GM12878 (cell line): Measurements from ENCODE around the gene PCSK5. TPM values are rescaled to one million over a fixed set of nuclear protein-coding genes. Genes with fewer than 3 reads are reported as not detected.

Experiments
- ATAC-seq: fragments of 200-7000 bp; cut with Tn5 transposase; 3 replicates; pipeline ENCODE4 v1.9.1; 2020; ENCODE audit warnings: mild to moderate bottlenecking, moderate library complexity
- BruUV-seq: library from RNA; stranded (reverse); fragments of 400-500 nt; replicated peaks from 2 replicates; lab custom pipeline; 2021; lab: Mats Ljungman, UMichigan
- CTCF ChIA-PET: fragments of 300-600 bp; sonication (Branson Sonifier 250); formaldehyde crosslinking; extraction: SDS; loops from one replicate; lab custom pipeline; 2021; ENCODE audit warnings: inconsistent platforms; lab: Yijun Ruan, JAX
- POLR2A ChIA-PET: fragments of 350-600 bp; formaldehyde crosslinking; extraction: SDS; loops from one replicate; lab custom pipeline; 2021; ENCODE audit warnings: inconsistent platforms; lab: Charles Lee
- RAD21 ChIA-PET: fragments of 300-600 bp; sonication (Branson Sonifier 250); formaldehyde crosslinking; loops from one replicate; lab custom pipeline; 2023; ENCODE audit warnings: antibody characterized with exemption; ENCODE audit not compliant: unreplicated experiment; lab: Charles Lee
- SMC1A ChIA-PET: fragments of 300-600 bp; sonication (Branson Sonifier 250); formaldehyde crosslinking; loops from one replicate; lab custom pipeline; 2023; ENCODE audit not compliant: unreplicated experiment, uncharacterized antibody; lab: Charles Lee
- DNase-seq: peaks from one replicate; pipeline ENCODE4 v3.0.0-alpha.2; 2011; ENCODE audit warnings: low read depth, low spot score
- FAIRE-seq: peaks from 3 replicates; lab custom pipeline; 2011; peaks lifted over from hg19 to GRCh38; lab: Jason Lieb, UNC
- H2AFZ ChIP-seq: 2 replicates; pipeline ENCODE4 v1.6.0; 2011; ENCODE audit warnings: low read depth, low read length, control low read depth; ENCODE audit not compliant: control insufficient read depth
- H3K27ac ChIP-seq: 2 replicates; pipeline ENCODE4 v1.5.1; 2011; ENCODE audit warnings: control low read depth; ENCODE audit not compliant: control insufficient read depth, insufficient read depth
- H3K27me3 ChIP-seq, 2 experiments: replicated peaks in 1 of 2; 2 replicates each; pipeline versions ENCODE4 v1.6.0 to v1.6.1; 2011; ENCODE audit warnings: low read length in 1 of 2; ENCODE audit not compliant: control insufficient read depth in 2 of 2, insufficient read depth in 2 of 2
- H3K36me3 ChIP-seq, 2 experiments: 2 replicates each; pipeline ENCODE4 v1.5.1; 2011; ENCODE audit warnings: low read length in 1 of 2; ENCODE audit not compliant: control insufficient read depth in 2 of 2, insufficient read depth in 2 of 2
- H3K4me1 ChIP-seq: 2 replicates; pipeline ENCODE4 v1.6.1; 2011; ENCODE audit warnings: mild to moderate bottlenecking, low read length, moderate library complexity, mixed read lengths; ENCODE audit not compliant: control insufficient read depth, insufficient read depth
- H3K4me2 ChIP-seq: 2 replicates; pipeline ENCODE4 v1.6.0; 2011; ENCODE audit warnings: control low read depth; ENCODE audit not compliant: control insufficient read depth, insufficient read depth
- H3K4me3 ChIP-seq: fragments of 200-600 bp; sonication (generic); 2 replicates; pipeline ENCODE4 v1.5.1; 2016
- H3K79me2 ChIP-seq: 2 replicates; pipeline ENCODE4 v1.6.0; 2011; ENCODE audit warnings: low read length; ENCODE audit not compliant: control insufficient read depth, insufficient read depth
- H3K9ac ChIP-seq: 2 replicates; pipeline ENCODE4 v1.8.0; 2011; ENCODE audit warnings: low read length, control low read depth, mixed read lengths; ENCODE audit not compliant: control insufficient read depth, insufficient read depth
- H3K9me3 ChIP-seq: replicated peaks from 3 replicates; pipeline ENCODE4 v1.5.1; 2011; ENCODE audit warnings: mild to moderate bottlenecking, low read length; ENCODE audit not compliant: control insufficient read depth, insufficient read depth
- H4K20me1 ChIP-seq: 2 replicates; pipeline ENCODE4 v1.6.0; 2011; ENCODE audit not compliant: control insufficient read depth, insufficient read depth
- CBX5 ChIP-seq: sonication (generic); IDR thresholded peaks from 2 replicates; pipeline ENCODE4 v1.6.1; 2016; ENCODE audit warnings: low read depth, moderate library complexity, mild to moderate bottlenecking, inconsistent platforms
- CEBPB ChIP-seq, 2 experiments: fragments of 150-350 bp in 1 of 2; IDR thresholded peaks; 2 replicates each; pipeline ENCODE4 v1.6.1; 2012 to 2014; ENCODE audit warnings: low read depth in 2 of 2, low read length in 2 of 2, borderline replicate concordance in 1 of 2, inconsistent platforms in 1 of 2
- CHD1 ChIP-seq: IDR thresholded peaks from 2 replicates; pipeline ENCODE4 v1.6.1; 2012; ENCODE audit warnings: low read depth, low read length, improper control_type of control experiment
- CHD4 ChIP-seq: fragments of 200-600 bp; sonication (generic); IDR thresholded peaks from 2 replicates; pipeline ENCODE4 v1.6.1; 2016; ENCODE audit warnings: mild to moderate bottlenecking
- GABPA ChIP-seq: IDR thresholded peaks from 2 replicates; pipeline ENCODE4 v1.6.1; 2014; ENCODE audit warnings: antibody characterized with exemption, low read depth, mild to moderate bottlenecking, inconsistent platforms
- IKZF2 ChIP-seq, 2 experiments: fragments of 450-650 bp; IDR thresholded peaks; 2 replicates each; pipeline ENCODE4 v1.6.1; 2017; ENCODE audit warnings: mild to moderate bottlenecking in 2 of 2, moderate library complexity in 2 of 2
- JUND ChIP-seq: IDR thresholded peaks from 2 replicates; pipeline ENCODE4 v1.6.1; 2012; ENCODE audit warnings: low read depth, mild to moderate bottlenecking, low read length, improper control_type of control experiment, moderate library complexity
- MEF2A ChIP-seq: IDR thresholded peaks from 2 replicates; pipeline ENCODE4 v1.6.1; 2011; ENCODE audit warnings: low read depth, mild to moderate bottlenecking, low read length, moderate library complexity; ENCODE audit not compliant: insufficient read depth
- NFYA ChIP-seq: IDR thresholded peaks from 2 replicates; pipeline ENCODE4 v1.6.1; 2011; ENCODE audit warnings: low read depth, mild to moderate bottlenecking, low read length, improper control_type of control experiment, borderline replicate concordance
- POLR2AphosphoS2 ChIP-seq: IDR thresholded peaks from 2 replicates; pipeline ENCODE4 v1.6.1; 2011; ENCODE audit warnings: low read depth, mild to moderate bottlenecking, low read length, improper control_type of control experiment, moderate library complexity
- RAD51 ChIP-seq: fragments of 450-650 bp; IDR thresholded peaks from 2 replicates; pipeline ENCODE4 v1.6.1; 2016; ENCODE audit warnings: moderate library complexity, mild to moderate bottlenecking, inconsistent platforms
- SP1 ChIP-seq: IDR thresholded peaks from one replicate; pipeline ENCODE4 v1.6.1; 2011; ENCODE audit warnings: low read depth, low read length
- STAT1 ChIP-seq: fragments of 450-650 bp; conservative IDR thresholded peaks from 2 replicates; pipeline ENCODE4 v1.6.1; 2014; ENCODE audit warnings: antibody characterized with exemption, mild to moderate bottlenecking
- STAT3 ChIP-seq: IDR thresholded peaks from 2 replicates; pipeline ENCODE4 v1.6.1; 2011; ENCODE audit warnings: low read depth, low read length, improper control_type of control experiment
- ZBED1 ChIP-seq: IDR thresholded peaks from 2 replicates; pipeline ENCODE4 v1.6.1; 2016; ENCODE audit warnings: borderline replicate concordance
- ZNF384 ChIP-seq: IDR thresholded peaks from 2 replicates; pipeline ENCODE4 v1.6.1; 2012; ENCODE audit warnings: low read depth, mild to moderate bottlenecking, low read length, improper control_type of control experiment, borderline replicate concordance
- WGBS: methylation state at CpG from one replicate; pipeline ENCODE4 v1.1.6; 2016; ENCODE audit warnings: low lambda C conversion rate; ENCODE audit not compliant: insufficient replicate concordance, insufficient coverage; ENCODE audit errors: missing lambda C conversion rate; 5-methylcytosine and 5-hydroxymethylcytosine counted together
- in situ Hi-C: fragments of 300-500 bp; cut with MboI; formaldehyde crosslinking; loops from 9 replicates; pipeline ENCODE4 v1.14.3; 2018; ENCODE audit warnings: mixed read lengths
- intact Hi-C: fragments of 100-400 bp; cut with micrococcal nuclease; formaldehyde crosslinking; loops from one replicate; pipeline ENCODE4 v1.14.2; 2022; ENCODE audit not compliant: unreplicated experiment
- polyA plus RNA-seq, 11 experiments: library from polyadenylated mRNA; depleted of rRNA in 4 of 11; unstranded in 6 of 11; stranded (reverse) in 5 of 11; fragments of >200 nt; fragmentation: Nextera tagmentation in 4 of 11; fragmentation: Illumina TruSeq in 1 of 11; extraction: Ambion mirVana in 4 of 11; extraction: Trizol in 1 of 11; gene quantifications; 1 replicate in 1 of 11; 2 replicates in 10 of 11; pipeline versions ENCODE4 v1.2.1 to v1.2.3, GENCODE V29; 2011 to 2016; ENCODE audit warnings: inconsistent platforms in 2 of 11, missing spikeins in 2 of 11, low read depth in 1 of 11
- total RNA-seq, 4 experiments: library from RNA; depleted of rRNA in 3 of 4; stranded (reverse); fragments of >200 nt in 3 of 4; fragmentation: Illumina TruSeq in 1 of 4; extraction: Trizol in 1 of 4; gene quantifications; 2 replicates each; pipeline versions ENCODE4 v1.2.1 to v1.2.3, GENCODE V29; 2013 to 2021
- TF ChIP-seq, protein P1 (sequence below): fragments of 450-650 bp; IDR thresholded peaks from 2 replicates; pipeline ENCODE4 v1.6.1; 2017; ENCODE audit warnings: mild to moderate bottlenecking, low read depth, inconsistent platforms; ENCODE audit not compliant: poor library complexity, severe bottlenecking
- TF ChIP-seq, protein P2 (sequence below): fragments of 150-350 bp; IDR thresholded peaks from 2 replicates; pipeline ENCODE4 v1.6.1; 2014; ENCODE audit warnings: mild to moderate bottlenecking, low read depth, low read length

The PCSK5 gene
- total and polyA plus RNA-seq, 10 of the 15 experiments (the other 5 are each of a cell fraction or from before 2014, with no cell fraction given) = 0.01 to 0.13 (median 0.04) TPM; not detected in 3

DNA sequence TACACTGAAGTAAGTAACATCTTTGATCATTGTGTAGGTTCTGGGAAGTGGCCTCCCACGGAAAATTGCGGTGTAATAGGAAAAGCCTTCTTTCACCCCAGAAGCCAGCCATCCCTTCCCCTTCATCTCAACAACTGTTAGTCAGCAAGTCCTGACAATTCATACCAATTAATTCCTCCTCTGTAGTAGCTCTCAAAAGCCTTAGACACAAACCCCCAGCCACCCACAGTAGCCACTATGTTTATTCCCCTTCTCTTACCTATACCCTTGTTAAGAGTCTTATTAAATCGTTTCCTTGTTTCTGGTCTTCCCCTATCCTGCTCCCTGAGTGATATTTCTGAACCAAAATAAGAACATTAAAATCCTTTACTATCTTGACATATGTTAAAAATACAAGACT is 143.6 kb downstream of the PCSK5 start:
- H3K27me3 ChIP-seq = no peaks in the 10 kb centered on the region
- ATAC-seq (no peak), FAIRE-seq (no peak), DNase-seq (no peak)
- ChIA-PET SMC1A (no interaction called here), CTCF (no interaction called here), RAD21 (no interaction called here), POLR2A (no interaction called here)
- H2AFZ ChIP-seq = no peak overlapping the region
- H3K79me2 ChIP-seq = no peaks in the 10 kb centered on the region
- no peak overlapping the region for H3K9ac ChIP-seq
- BruUV-seq = no TSS peak
- H3K4me2 ChIP-seq = no peak overlapping the region
- TF ChIP-seq STAT3 (no peak), IKZF2 (IDR thresholded peaks at IDR 0.05) (no peak), RAD51 (no peak), ZNF384 (no peak), MEF2A (no peak), CEBPB (IDR thresholded peaks at IDR 0.05; ENCODE audit: borderline replicate concordance in 1 of 2, low read depth in 2 of 2, low read length in 2 of 2) (no peak)
- H3K4me3 ChIP-seq = no peak overlapping the region
- no peaks in the 10 kb centered on the region for H3K4me1 ChIP-seq
- intact Hi-C loops = no loop called here
- H3K27ac ChIP-seq = no peak overlapping the region
- no peaks in the 10 kb centered on the region for H3K36me3 ChIP-seq
- in situ Hi-C loops = no loop called here
- WGBS = 38% methylated on average over 3 of the region's 3 CpGs
- H3K9me3 ChIP-seq = no peaks in the 10 kb centered on the region
- no peaks in the 10 kb centered on the region for H4K20me1 ChIP-seq

DNA sequence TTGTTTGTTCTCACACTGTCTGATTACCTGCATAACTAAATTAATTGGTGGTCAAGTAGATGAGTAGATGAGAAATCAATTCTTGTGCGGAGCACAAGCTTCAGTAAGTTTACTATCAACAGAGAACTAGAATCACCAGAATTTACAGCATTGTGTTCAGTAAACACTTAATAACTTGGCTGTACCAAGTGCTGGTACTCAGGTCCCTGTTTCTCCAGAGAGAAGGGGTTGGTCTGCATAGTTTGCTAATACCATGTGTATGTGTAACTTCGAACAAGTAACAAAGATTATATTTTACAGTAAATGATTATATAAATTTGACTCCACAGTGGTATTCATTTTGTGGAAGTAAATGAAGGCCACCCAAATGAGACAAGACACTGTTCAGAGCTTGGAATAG is 146.3 kb downstream of the PCSK5 start:
- H3K4me3 ChIP-seq = no peak overlapping the region
- WGBS = 15% methylated on average over 2 of the region's 2 CpGs
- H3K27ac ChIP-seq = no peak overlapping the region
- intact Hi-C loops (no loop called here), in situ Hi-C loops (no loop called here)
- no peaks in the 10 kb centered on the region for H4K20me1 ChIP-seq
- DNase-seq = no peak
- no peak overlapping the region for H3K9ac ChIP-seq
- no peak overlapping the region for H2AFZ ChIP-seq
- CTCF ChIA-PET = interaction anchor here (0.6 kb wide), 1 partner anchor 1166 kb away, joined by 3 read pairs; no protein-coding TSS in a partner anchor
- H3K4me1 ChIP-seq = no peaks in the 10 kb centered on the region
- no peaks in the 10 kb centered on the region for H3K79me2 ChIP-seq
- RAD21 ChIA-PET = no interaction called here
- H3K9me3 ChIP-seq = no peaks in the 10 kb centered on the region
- no peak for ATAC-seq
- no peaks in the 10 kb centered on the region for H3K27me3 ChIP-seq
- no peak for FAIRE-seq
- POLR2A ChIA-PET = no interaction called here
- SMC1A ChIA-PET = no interaction called here
- H3K4me2 ChIP-seq = no peak overlapping the region
- BruUV-seq = no TSS peak
- H3K36me3 ChIP-seq = no peaks in the 10 kb centered on the region
- no peak for TF ChIP-seq SP1
- TF ChIP-seq, protein P1, sequence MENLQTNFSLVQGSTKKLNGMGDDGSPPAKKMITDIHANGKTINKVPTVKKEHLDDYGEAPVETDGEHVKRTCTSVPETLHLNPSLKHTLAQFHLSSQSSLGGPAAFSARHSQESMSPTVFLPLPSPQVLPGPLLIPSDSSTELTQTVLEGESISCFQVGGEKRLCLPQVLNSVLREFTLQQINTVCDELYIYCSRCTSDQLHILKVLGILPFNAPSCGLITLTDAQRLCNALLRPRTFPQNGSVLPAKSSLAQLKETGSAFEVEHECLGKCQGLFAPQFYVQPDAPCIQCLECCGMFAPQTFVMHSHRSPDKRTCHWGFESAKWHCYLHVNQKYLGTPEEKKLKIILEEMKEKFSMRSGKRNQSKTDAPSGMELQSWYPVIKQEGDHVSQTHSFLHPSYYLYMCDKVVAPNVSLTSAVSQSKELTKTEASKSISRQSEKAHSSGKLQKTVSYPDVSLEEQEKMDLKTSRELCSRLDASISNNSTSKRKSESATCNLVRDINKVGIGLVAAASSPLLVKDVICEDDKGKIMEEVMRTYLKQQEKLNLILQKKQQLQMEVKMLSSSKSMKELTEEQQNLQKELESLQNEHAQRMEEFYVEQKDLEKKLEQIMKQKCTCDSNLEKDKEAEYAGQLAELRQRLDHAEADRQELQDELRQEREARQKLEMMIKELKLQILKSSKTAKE = no peak
- TF ChIP-seq CBX5 = no peak
- TF ChIP-seq STAT1 = no peak
- TF ChIP-seq CHD4 = no peak
- TF ChIP-seq ZBED1 = no peak
- TF ChIP-seq JUND = no peak
- no peak for TF ChIP-seq NFYA
- no peak for TF ChIP-seq CHD1
- TF ChIP-seq, protein P2, sequence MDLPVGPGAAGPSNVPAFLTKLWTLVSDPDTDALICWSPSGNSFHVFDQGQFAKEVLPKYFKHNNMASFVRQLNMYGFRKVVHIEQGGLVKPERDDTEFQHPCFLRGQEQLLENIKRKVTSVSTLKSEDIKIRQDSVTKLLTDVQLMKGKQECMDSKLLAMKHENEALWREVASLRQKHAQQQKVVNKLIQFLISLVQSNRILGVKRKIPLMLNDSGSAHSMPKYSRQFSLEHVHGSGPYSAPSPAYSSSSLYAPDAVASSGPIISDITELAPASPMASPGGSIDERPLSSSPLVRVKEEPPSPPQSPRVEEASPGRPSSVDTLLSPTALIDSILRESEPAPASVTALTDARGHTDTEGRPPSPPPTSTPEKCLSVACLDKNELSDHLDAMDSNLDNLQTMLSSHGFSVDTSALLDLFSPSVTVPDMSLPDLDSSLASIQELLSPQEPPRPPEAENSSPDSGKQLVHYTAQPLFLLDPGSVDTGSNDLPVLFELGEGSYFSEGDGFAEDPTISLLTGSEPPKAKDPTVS = no peak
- TF ChIP-seq POLR2AphosphoS2 = no peak
- TF ChIP-seq GABPA = no peak
